ENCODE data around the gene SGO2.

Gene SGO2

DNA sequence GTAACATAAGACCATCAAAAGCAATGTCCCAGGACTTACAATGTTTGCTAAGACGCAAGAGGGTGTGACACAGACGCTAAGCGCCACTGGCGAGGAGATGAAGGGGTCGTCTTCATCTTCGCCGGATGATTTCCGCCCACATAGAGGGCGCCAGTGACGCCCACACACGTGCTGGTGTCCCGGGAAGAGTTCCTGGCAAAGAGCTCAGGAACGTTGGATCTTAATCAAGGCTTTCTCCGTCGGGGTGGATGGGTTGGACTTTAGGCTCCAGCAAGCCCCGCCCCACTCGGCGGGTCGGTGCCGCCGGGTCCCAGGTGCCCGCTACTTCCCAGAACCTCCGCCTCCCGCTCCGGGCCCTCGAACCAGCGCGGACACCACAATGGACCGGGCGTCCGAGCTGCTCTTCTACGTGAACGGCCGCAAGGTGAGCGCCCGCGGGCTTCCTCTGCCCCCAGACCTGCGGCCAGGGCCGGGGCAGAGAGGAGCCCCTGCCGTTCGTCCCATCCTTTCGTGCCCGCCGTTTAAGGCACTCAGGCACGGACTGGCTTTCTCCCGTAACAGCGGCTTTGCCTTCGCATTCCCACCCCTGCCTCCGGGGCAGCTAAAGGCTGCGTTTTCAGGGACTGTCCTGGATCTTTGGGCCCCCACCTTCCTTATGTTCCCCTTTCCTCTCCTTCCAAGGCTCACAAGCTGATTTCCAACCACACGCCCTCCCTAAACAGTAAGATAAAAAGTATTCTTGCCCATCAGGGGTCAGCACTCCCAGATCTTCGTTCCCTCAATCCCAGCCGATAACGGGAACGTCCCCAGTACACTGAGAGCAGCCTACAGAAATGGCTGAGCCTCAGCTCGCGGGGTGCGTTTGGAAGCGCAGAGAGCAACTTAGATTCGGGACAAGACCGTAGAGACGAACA lies 60.0 kb downstream of the SGO2 start, which contains the start of gene AOX1:
Gene AOX1 (plus strand): TSS at position 285 of the 914 bp plus-strand sequence. CDS start 95 bp downstream, at position 380.
- Histone ChIP-seq H3K4me2 (peak within 1 kb of the TSS; percentile 76 to 96 (median 83)), H3K36me3 (peaks cover 0 to 18% (median 5%) of the 10 kb centered on the region in 11 experiments; a peak in 4 of 22 replicates), H3K27me3 (peaks cover 32 to 59% (median 40%) of the 10 kb centered on the region in 11 experiments), H4K20me1 (peaks cover 0 to 6% (median 0%) of the 10 kb centered on the region in 11 experiments; a peak in 2 of 22 replicates), H3K9me3 (replicated peaks in 1 of 11) (peaks cover 0 to 8% (median 0%) of the 10 kb centered on the region in 11 experiments; a peak in 3 of 22 replicates), H3K4me3 (peak within 1 kb of the TSS; percentile 40 to 65 (median 54)), H3K9ac (peak within 1 kb of the TSS in 2 of 11 experiments; percentile 6 to 46; a peak in 3 of 22 replicates), H3K27ac (no peak within 1 kb of the TSS), H3K4me1 (peaks cover 7 to 24% (median 18%) of the 10 kb centered on the region in 10 experiments; a peak in 18 of 20 replicates)
- no peak for TF ChIP-seq Cebpa-rat (IDR thresholded peaks at IDR 0.05)

DNA sequence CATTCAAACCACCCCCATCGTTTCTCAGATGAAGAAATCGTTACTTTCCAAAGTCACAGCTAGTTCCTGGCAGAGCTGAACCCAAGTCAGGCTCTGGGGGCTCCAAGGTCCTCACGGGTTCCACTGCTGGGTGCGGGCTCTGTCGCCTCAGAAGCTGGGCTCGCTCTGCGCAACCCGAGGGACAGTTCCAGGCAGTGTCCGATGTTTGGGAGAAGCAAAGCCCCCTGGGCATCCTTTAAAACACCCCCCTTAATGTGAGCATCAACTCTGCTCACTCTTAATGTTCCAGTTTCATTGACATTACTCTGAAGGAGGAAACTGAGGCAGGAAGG lies 60.6 kb downstream of the SGO2 start:
- H3K4me1 ChIP-seq: peaks cover 7 to 24% (median 18%) of the 10 kb centered on the region in 10 experiments; a peak in 18 of 20 replicates
- H3K27ac ChIP-seq: no peak overlapping the region
- H3K4me2 ChIP-seq: no peak overlapping the region
- H4K20me1 ChIP-seq: peaks cover 0 to 6% (median 0%) of the 10 kb centered on the region in 11 experiments; a peak in 2 of 22 replicates
- peaks cover 32 to 59% (median 40%) of the 10 kb centered on the region in 11 experiments for H3K27me3 ChIP-seq
- peaks cover 0 to 12% (median 0%) of the 10 kb centered on the region in 11 experiments; a peak in 4 of 22 replicates for H3K36me3 ChIP-seq
- H3K4me3 ChIP-seq: no peak overlapping the region
- TF ChIP-seq Cebpa-rat (IDR thresholded peaks at IDR 0.05): no peak
- peaks cover 0 to 8% (median 0%) of the 10 kb centered on the region in 11 experiments; a peak in 3 of 22 replicates for H3K9me3 ChIP-seq (replicated peaks in 1 of 11)
- no peak overlapping the region for H3K9ac ChIP-seq

DNA sequence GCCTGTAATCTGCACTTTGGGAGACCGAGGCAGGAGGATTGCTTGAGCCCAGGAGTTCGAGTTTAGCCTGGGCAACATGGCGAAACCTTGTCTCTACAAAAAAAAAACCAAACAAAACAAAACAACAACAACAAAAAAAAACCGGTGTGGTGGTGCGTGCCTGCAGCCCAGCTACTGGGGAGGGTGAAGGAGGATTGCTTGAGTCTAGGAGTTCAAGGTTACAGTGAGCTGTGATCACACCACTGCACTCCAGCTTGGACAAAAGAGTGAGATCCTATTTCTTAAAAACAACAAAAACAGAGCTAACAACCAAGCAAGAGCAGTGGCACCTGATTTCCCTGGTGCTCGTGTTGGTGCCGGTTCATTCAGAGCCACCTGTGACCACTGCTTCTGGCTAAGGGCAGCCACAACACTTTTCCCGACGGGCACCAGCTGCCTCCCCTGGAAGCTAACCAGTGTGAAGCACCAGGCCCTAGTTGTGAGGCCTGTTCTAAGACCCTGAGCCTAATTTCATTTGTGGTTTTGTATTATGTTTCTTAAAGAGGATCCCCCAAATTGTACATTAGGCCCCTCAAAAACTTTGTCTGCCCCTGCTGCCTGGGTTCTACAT lies 61.1 kb downstream of the SGO2 start:
- Histone ChIP-seq H3K27ac (no peak overlapping the region), H3K27me3 (peaks cover 32 to 59% (median 40%) of the 10 kb centered on the region in 11 experiments), H3K4me2 (no peak overlapping the region), H3K9me3 (replicated peaks in 1 of 11) (peaks cover 0 to 8% (median 0%) of the 10 kb centered on the region in 11 experiments; a peak in 3 of 22 replicates), H3K9ac (no peak overlapping the region), H3K4me3 (no peak overlapping the region), H3K36me3 (peaks cover 0 to 8% (median 0%) of the 10 kb centered on the region in 11 experiments; a peak in 3 of 22 replicates), H3K4me1 (peaks cover 7 to 24% (median 18%) of the 10 kb centered on the region in 10 experiments; a peak in 18 of 20 replicates), H4K20me1 (peaks cover 0 to 6% (median 0%) of the 10 kb centered on the region in 11 experiments; a peak in 2 of 22 replicates)
- no peak for TF ChIP-seq Cebpa-rat (IDR thresholded peaks at IDR 0.05)

DNA sequence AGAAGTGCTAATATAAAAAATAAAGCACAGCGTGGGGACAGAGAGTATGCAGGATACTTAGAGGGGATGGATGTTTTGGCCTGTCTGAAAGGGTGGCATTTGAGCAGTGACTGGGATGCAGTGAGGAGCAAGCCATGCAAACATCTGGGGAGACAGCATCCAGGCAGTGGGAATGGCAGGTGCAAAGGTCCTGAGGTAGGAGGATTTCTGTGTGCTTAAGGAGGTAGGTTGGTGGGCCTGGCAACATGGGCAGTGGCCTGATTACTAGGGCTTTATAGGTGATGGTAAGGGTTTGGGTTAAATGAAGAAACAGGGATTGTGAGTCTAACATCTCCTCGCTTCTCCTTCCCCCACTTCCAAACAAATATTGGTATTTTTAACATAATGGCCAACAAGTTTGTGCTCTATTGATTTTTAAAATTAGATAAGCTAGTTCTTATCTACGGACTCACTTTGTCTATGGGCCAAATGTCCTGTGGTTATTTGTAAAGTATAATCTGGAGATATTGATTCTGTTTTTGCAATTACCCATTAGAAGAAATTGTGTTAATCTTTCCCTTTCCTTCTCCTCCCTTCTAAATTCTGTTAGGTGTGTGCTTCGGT lies 62.2 kb downstream of the SGO2 start:
- TF ChIP-seq Cebpa-rat (IDR thresholded peaks at IDR 0.05): no peak
- Histone ChIP-seq H3K27ac (no peak overlapping the region), H3K36me3 (peaks cover 0 to 8% (median 0%) of the 10 kb centered on the region in 11 experiments; a peak in 3 of 22 replicates), H4K20me1 (peaks cover 0 to 6% (median 0%) of the 10 kb centered on the region in 11 experiments; a peak in 2 of 22 replicates), H3K9ac (no peak overlapping the region), H3K9me3 (replicated peaks in 1 of 11) (peaks cover 0 to 8% (median 0%) of the 10 kb centered on the region in 11 experiments; a peak in 3 of 22 replicates), H3K4me1 (peaks cover 7 to 24% (median 18%) of the 10 kb centered on the region in 10 experiments; a peak in 18 of 20 replicates), H3K4me2 (no peak overlapping the region), H3K4me3 (no peak overlapping the region), H3K27me3 (peaks cover 32 to 51% (median 40%) of the 10 kb centered on the region in 11 experiments)

GRCh38 chr2:200590090-200590489 lies 64.1 kb downstream of the SGO2 start:
- Histone ChIP-seq H3K4me2 (no peak overlapping the region), H3K36me3 (no peaks in the 10 kb centered on the region), H3K9ac (no peak overlapping the region), H3K4me1 (peaks cover 7 to 12% (median 10%) of the 10 kb centered on the region in 10 experiments; a peak in 18 of 20 replicates), H4K20me1 (peaks cover 0 to 6% (median 0%) of the 10 kb centered on the region in 11 experiments; a peak in 2 of 22 replicates), H3K27ac (no peak overlapping the region), H3K4me3 (no peak overlapping the region), H3K9me3 (replicated peaks in 1 of 11) (peaks cover 0 to 8% (median 0%) of the 10 kb centered on the region in 11 experiments; a peak in 3 of 22 replicates), H3K27me3 (peaks cover 20 to 33% (median 25%) of the 10 kb centered on the region in 11 experiments)
- no peak for TF ChIP-seq Cebpa-rat (IDR thresholded peaks at IDR 0.05)

DNA sequence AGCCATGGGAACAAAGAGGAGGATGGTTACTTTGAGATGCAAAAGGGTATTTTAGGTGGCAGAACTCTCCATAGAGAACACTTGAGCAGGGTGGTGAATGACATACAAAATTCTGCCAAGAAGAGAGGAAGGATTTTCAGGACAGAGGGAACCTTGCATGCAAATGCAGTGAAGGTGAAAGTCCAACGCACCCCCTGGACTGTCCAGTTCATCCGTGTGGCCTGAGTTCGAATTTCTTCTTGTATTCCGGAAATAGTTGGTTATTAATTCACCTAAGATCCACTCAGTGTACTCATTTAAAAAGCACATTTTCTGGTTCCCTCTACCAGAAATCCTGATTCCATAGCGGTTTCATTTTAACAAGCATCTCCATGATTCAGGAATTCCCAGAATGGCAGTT lies 65.3 kb downstream of the SGO2 start:
- TF ChIP-seq Cebpa-rat (IDR thresholded peaks at IDR 0.05): no peak
- peaks cover 8 to 21% (median 12%) of the 10 kb centered on the region in 11 experiments for H3K27me3 ChIP-seq
- H3K27ac ChIP-seq: no peak overlapping the region
- H3K4me2 ChIP-seq: no peak overlapping the region
- no peak overlapping the region for H3K4me3 ChIP-seq
- peaks cover 0 to 4% (median 0%) of the 10 kb centered on the region in 10 experiments; a peak in 1 of 20 replicates for H3K4me1 ChIP-seq
- H3K9ac ChIP-seq: no peak overlapping the region
- H3K9me3 ChIP-seq (replicated peaks in 1 of 11): 0 out of 22 replicates have a peak, but pooled peaks cover 0 to 2% (median 0%) of the 10 kb centered on the region in 11 experiments
- 0 out of 22 replicates have a peak, but pooled peaks cover 0 to under 1% (median 0%) of the 10 kb centered on the region in 11 experiments for H4K20me1 ChIP-seq
- H3K36me3 ChIP-seq: no peaks in the 10 kb centered on the region

- Histone ChIP-seq H3K9me3 (replicated peaks in 1 of 11) (no peaks in the 10 kb centered on the region), H4K20me1 (no peaks in the 10 kb centered on the region), H3K9ac (no peak overlapping the region), H3K27ac (no peak overlapping the region), H3K4me2 (no peak overlapping the region), H3K27me3 (peaks cover 0 to 8% (median under 1%) of the 10 kb centered on the region in 11 experiments; a peak in 9 of 22 replicates), H3K4me3 (no peak overlapping the region), H3K4me1 (peaks cover 0 to 4% (median 0%) of the 10 kb centered on the region in 10 experiments; a peak in 1 of 20 replicates), H3K36me3 (no peaks in the 10 kb centered on the region)
- TF ChIP-seq Cebpa-rat (IDR thresholded peaks at IDR 0.05): no peak
Observed at GRCh38 chr2:200592406-200593075, 66.5 kb downstream of the SGO2 start.

DNA sequence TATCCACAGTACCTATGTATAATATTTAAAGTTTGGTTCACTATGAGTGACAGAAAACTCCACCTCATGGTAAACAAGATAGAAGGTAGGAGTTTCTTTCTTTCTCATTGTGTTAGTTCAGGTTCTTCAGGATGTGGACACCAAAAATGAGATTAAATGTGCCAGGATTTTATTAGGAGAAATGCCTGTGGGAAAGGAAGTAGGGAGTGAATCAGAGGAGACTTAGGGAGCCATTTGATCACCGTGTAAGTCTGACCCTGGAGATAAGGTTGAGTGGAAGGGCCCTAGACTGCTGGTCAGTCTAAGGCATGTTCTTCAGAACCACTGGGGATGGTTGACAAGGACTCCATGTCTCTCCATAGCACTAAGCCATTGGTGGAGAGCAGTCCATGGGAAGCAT lies 67.9 kb downstream of the SGO2 start:
- no peak for TF ChIP-seq Cebpa-rat (IDR thresholded peaks at IDR 0.05)
- H3K27me3 ChIP-seq: no peaks in the 10 kb centered on the region
- H3K4me1 ChIP-seq: peaks cover 0 to 4% (median 0%) of the 10 kb centered on the region in 10 experiments; a peak in 1 of 20 replicates
- no peak overlapping the region for H3K27ac ChIP-seq
- H4K20me1 ChIP-seq: no peaks in the 10 kb centered on the region
- H3K4me3 ChIP-seq: no peak overlapping the region
- H3K36me3 ChIP-seq: no peaks in the 10 kb centered on the region
- H3K9ac ChIP-seq: no peak overlapping the region
- no peak overlapping the region for H3K4me2 ChIP-seq
- H3K9me3 ChIP-seq (replicated peaks in 1 of 11): no peaks in the 10 kb centered on the region
